ENCODE results near the gene LEF1.
"Not testable (repeated sequence)": the region's sequence is repeated elsewhere in the genome, so short reads cannot be mapped to it uniquely, and the experiment has no call there.

The LEF1 gene

GRCh38 chr4:108024878-108025165, 143.9 kb downstream of the LEF1 start:
- no peak for DNase-seq

GRCh38 chr4:108024085-108024877, 144.5 kb downstream of the LEF1 start:
- no peak for DNase-seq

GRCh38 chr4:108018884-108019187, 149.9 kb downstream of the LEF1 start:
- DNase-seq, result no peak

GRCh38 chr4:108018040-108018883, 150.5 kb downstream of the LEF1 start:
- peak; percentile 54 for DNase-seq

GRCh38 chr4:108013955-108014354, 154.8 kb downstream of the LEF1 start:
- no peak for DNase-seq

- DNase-seq, result no peak
Observed at GRCh38 chr4:108013327-108013726, 155.4 kb downstream of the LEF1 start.

- DNase-seq, result not testable (repeated sequence)
Observed at GRCh38 chr4:108012382-108012781, 156.3 kb downstream of the LEF1 start.

GRCh38 chr4:108010167-108010566, 158.6 kb downstream of the LEF1 start:
- DNase-seq, result no peak

- DNase-seq, result no peak
Observed at GRCh38 chr4:108008721-108009120, 160.0 kb downstream of the LEF1 start.

- no peak for DNase-seq
Observed at GRCh38 chr4:108007984-108008383, 160.7 kb downstream of the LEF1 start.

- no peak for DNase-seq
Observed at GRCh38 chr4:108006361-108006760, 162.4 kb downstream of the LEF1 start.

- DNase-seq, result no peak
Observed at GRCh38 chr4:108005807-108006206, 162.9 kb downstream of the LEF1 start.

GRCh38 chr4:108004646-108005045, 164.1 kb downstream of the LEF1 start:
- no peak for DNase-seq

GRCh38 chr4:108003982-108004515, 164.7 kb downstream of the LEF1 start:
- DNase-seq, result no peak

GRCh38 chr4:108001540-108002135, 167.1 kb downstream of the LEF1 start:
- no peak for DNase-seq

- DNase-seq, result no peak
Observed at GRCh38 chr4:107999932-108000539, 168.7 kb downstream of the LEF1 start.

- no peak for DNase-seq
Observed at GRCh38 chr4:107997794-107998193, 170.9 kb downstream of the LEF1 start.

Measured in GDM1 (cell line).